IMR-90 (cell line): Measurements from ENCODE around the gene PRKRIP1. TPM values are rescaled to one million over a fixed set of nuclear protein-coding genes. Genes with fewer than 3 reads are reported as not detected.
"Not testable (repeated sequence)": the region's sequence is repeated elsewhere in the genome, so short reads cannot be mapped to it uniquely, and the experiment has no call there.

ENCODE experiments used
- ATAC-seq: fragments of 200-7000 bp; cut with Tn5 transposase; 2 replicates; pipeline ENCODE4 v1.9.1; 2020; ENCODE audit warnings: low read depth, mild to moderate bottlenecking, moderate library complexity
- BruUV-seq: library from RNA; stranded (reverse); fragments of 400-500 nt; replicated peaks from 2 replicates; lab custom pipeline; 2021; lab: Mats Ljungman, UMichigan
- CTCF ChIA-PET: fragments of 300-600 bp; formaldehyde crosslinking; extraction: SDS; loops from one replicate; lab custom pipeline; 2021; ENCODE audit warnings: antibody characterized with exemption; lab: Yijun Ruan, JAX
- POLR2A ChIA-PET: fragments of 300-600 bp; sonication (Branson Sonifier 250); formaldehyde crosslinking; loops from one replicate; lab custom pipeline; 2022; ENCODE audit warnings: antibody characterized with exemption; ENCODE audit not compliant: unreplicated experiment; lab: Charles Lee
- DNase-seq: peaks from one replicate; pipeline ENCODE4 v3.0.0; 2013
- H2AFZ ChIP-seq: replicated peaks from 2 replicates; pipeline ENCODE3; 2013; ENCODE audit warnings: low read length, mild to moderate bottlenecking; ENCODE audit not compliant: poor library complexity
- H2AK5ac ChIP-seq: 2 replicates; pipeline ENCODE4 v1.6.1; 2013; ENCODE audit warnings: low read depth, low read length, inconsistent platforms
- H2AK9ac ChIP-seq: replicated peaks from 2 replicates; pipeline ENCODE3; 2013; ENCODE audit warnings: mild to moderate bottlenecking, low read depth, low read length, moderate library complexity; ENCODE audit not compliant: poor library complexity
- H2BK120ac ChIP-seq: 2 replicates; pipeline ENCODE4 v1.6.1; 2013; ENCODE audit warnings: low read depth, low read length, inconsistent platforms
- H2BK15ac ChIP-seq: 3 replicates; pipeline ENCODE4 v1.6.1; 2013; ENCODE audit warnings: low read depth, low read length, inconsistent platforms
- H2BK20ac ChIP-seq: 2 replicates; pipeline ENCODE4 v1.6.1; 2013; ENCODE audit warnings: low read depth, mild to moderate bottlenecking, inconsistent platforms, low read length, moderate library complexity
- H2BK5ac ChIP-seq: 2 replicates; pipeline ENCODE4 v1.6.1; 2013; ENCODE audit warnings: mild to moderate bottlenecking, low read depth, low read length, inconsistent platforms; ENCODE audit not compliant: poor library complexity, severe bottlenecking
- H3K14ac ChIP-seq: replicated peaks from 2 replicates; pipeline ENCODE4 v1.6.1; 2013; ENCODE audit warnings: low read depth, low read length, inconsistent platforms
- H3K18ac ChIP-seq: 2 replicates; pipeline ENCODE4 v1.6.1; 2013; ENCODE audit warnings: low read depth, low read length, control low read depth
- H3K23ac ChIP-seq: 2 replicates; pipeline ENCODE4 v1.6.1; 2013; ENCODE audit warnings: low read depth, low read length, inconsistent platforms
- H3K27ac ChIP-seq: 2 replicates; pipeline ENCODE4 v1.5.1; 2013; ENCODE audit warnings: mild to moderate bottlenecking, control low read depth, low read length; ENCODE audit not compliant: insufficient read depth
- H3K27me3 ChIP-seq: 2 replicates; pipeline ENCODE4 v1.6.1; 2013; ENCODE audit warnings: low read length; ENCODE audit not compliant: control insufficient read depth, insufficient read depth
- H3K36me3 ChIP-seq: 2 replicates; pipeline ENCODE4 v1.6.1; 2013; ENCODE audit warnings: low read length, mixed read lengths; ENCODE audit not compliant: control insufficient read depth, insufficient read depth
- H3K4ac ChIP-seq: 2 replicates; pipeline ENCODE4 v1.6.1; 2013; ENCODE audit warnings: low read depth, low read length, inconsistent platforms
- H3K4me1 ChIP-seq: 2 replicates; pipeline ENCODE4 v1.6.1; 2013; ENCODE audit warnings: low read length, mixed read lengths; ENCODE audit not compliant: control insufficient read depth, insufficient read depth
- H3K4me2 ChIP-seq: 2 replicates; pipeline ENCODE4 v1.6.1; 2013; ENCODE audit warnings: low read depth, mild to moderate bottlenecking, control low read depth, low read length, moderate library complexity
- H3K4me3 ChIP-seq: 2 replicates; pipeline ENCODE4 v1.5.1; 2013; ENCODE audit warnings: low read depth, mild to moderate bottlenecking, control low read depth, low read length, moderate library complexity; ENCODE audit not compliant: insufficient read depth
- H3K56ac ChIP-seq: 2 replicates; pipeline ENCODE4 v1.6.1; 2013; ENCODE audit warnings: low read length, inconsistent platforms; ENCODE audit not compliant: insufficient read depth; ENCODE audit errors: extremely low read depth
- H3K79me1 ChIP-seq, 2 experiments: 2 replicates each; pipeline ENCODE4 v1.6.1; 2013; ENCODE audit warnings: low read length in 2 of 2, inconsistent platforms in 1 of 2, low read depth in 1 of 2
- H3K9ac ChIP-seq: 2 replicates; pipeline ENCODE4 v1.6.1; 2013; ENCODE audit warnings: low read depth, low read length, control low read depth
- H3K9me1 ChIP-seq: 2 replicates; pipeline ENCODE4 v1.6.1; 2013; ENCODE audit warnings: low read length, inconsistent platforms; ENCODE audit not compliant: insufficient read depth
- H3K9me3 ChIP-seq: 2 replicates; pipeline ENCODE4 v1.6.1; 2013; ENCODE audit warnings: low read length; ENCODE audit not compliant: control insufficient read depth, insufficient read depth
- H4K20me1 ChIP-seq: 2 replicates; pipeline ENCODE4 v1.6.1; 2013; ENCODE audit warnings: low read length, inconsistent platforms; ENCODE audit not compliant: insufficient read depth
- H4K5ac ChIP-seq: 2 replicates; pipeline ENCODE4 v1.6.1; 2013; ENCODE audit warnings: mild to moderate bottlenecking, low read depth, low read length, control low read depth
- H4K8ac ChIP-seq, 2 experiments: 2 replicates each; pipeline ENCODE4 v1.6.1; 2013; ENCODE audit warnings: low read depth in 2 of 2, low read length in 2 of 2, control low read depth in 1 of 2, inconsistent platforms in 1 of 2
- H4K91ac ChIP-seq: 2 replicates; pipeline ENCODE4 v1.6.1; 2013; ENCODE audit warnings: low read depth, low read length, inconsistent platforms; ENCODE audit not compliant: insufficient read depth
- WGBS, 2 experiments: methylation state at CpG; one replicate each; pipeline versions ENCODE4 v1.1.5 to v1.1.7; 2013; ENCODE audit warnings: missing lambda C conversion rate in 2 of 2; ENCODE audit not compliant: insufficient read length in 1 of 2; ENCODE audit errors: extremely low coverage in 2 of 2; 5-methylcytosine and 5-hydroxymethylcytosine counted together
- dilution Hi-C: fragments of 300-500 bp; cut with HindIII; formaldehyde crosslinking; loops from one replicate; pipeline ENCODE4 v1.14.3; 2018; ENCODE audit warnings: low sequenced_read_pairs; ENCODE audit not compliant: unreplicated experiment
- in situ Hi-C: fragments of 300-500 bp; cut with MboI; formaldehyde crosslinking; loops from 3 replicates; pipeline ENCODE4 v1.14.3; 2019; ENCODE audit warnings: low sequenced_read_pairs, inconsistent platforms, mixed read lengths
- intact Hi-C: fragments of 100-400 bp; cut with micrococcal nuclease; formaldehyde crosslinking; loops from 2 replicates; pipeline ENCODE4 v1.10.0; 2022
- polyA plus RNA-seq, 3 experiments: library from polyadenylated mRNA; depleted of rRNA; stranded (reverse); fragments of >200 nt; gene quantifications; 2 replicates each; pipeline ENCODE4 v1.2.3, GENCODE V29; 2012; ENCODE audit warnings: low replicate concordance in 1 of 3
- total RNA-seq: library from RNA; depleted of rRNA; stranded (reverse); fragments of >200 nt; gene quantifications from 2 replicates; pipeline ENCODE4 v1.2.3, GENCODE V29; 2012

PRKRIP1 gene
- total and polyA plus RNA-seq, 2 of the 4 experiments (the other 2 are of a cell fraction): 6.5 to 21.6 TPM

DNA sequence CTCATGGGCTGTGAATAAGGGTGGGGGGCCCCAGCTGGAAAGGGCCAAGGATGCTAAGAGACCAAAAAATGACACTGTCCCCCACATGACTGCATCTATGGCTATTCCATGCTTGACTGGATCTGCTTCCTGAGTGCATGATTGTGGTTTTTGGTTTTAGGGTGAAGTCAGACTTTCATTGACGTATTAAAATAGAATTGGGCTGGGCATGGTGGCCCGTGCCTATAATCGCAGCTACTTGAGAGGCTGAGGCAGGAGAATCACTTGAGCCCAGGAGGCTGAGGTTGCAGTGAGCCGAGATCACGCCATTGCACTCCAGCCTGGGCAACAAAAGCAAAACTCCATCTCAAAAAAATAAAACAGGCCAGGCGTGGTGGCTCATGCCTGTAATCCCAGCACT, 12.4 kb downstream of the PRKRIP1 start:
- H4K5ac ChIP-seq, H3K9me1 ChIP-seq, H3K56ac ChIP-seq, H3K14ac ChIP-seq, POLR2A ChIA-PET, H4K91ac ChIP-seq, intact Hi-C loops, H2AK9ac ChIP-seq, H3K9ac ChIP-seq, H2BK15ac ChIP-seq, H3K27ac ChIP-seq, DNase-seq, ATAC-seq, H3K23ac ChIP-seq, H2BK120ac ChIP-seq, dilution Hi-C loops, H3K4me3 ChIP-seq, H2BK20ac ChIP-seq, H4K8ac ChIP-seq, H3K9me3 ChIP-seq, H2AK5ac ChIP-seq, CTCF ChIA-PET, H3K18ac ChIP-seq, BruUV-seq, in situ Hi-C loops, H3K4me1 ChIP-seq, H3K4ac ChIP-seq, H2AFZ ChIP-seq, H2BK5ac ChIP-seq, H3K4me2 ChIP-seq, H3K27me3 ChIP-seq: not testable (repeated sequence)
- Histone ChIP-seq H4K20me1 (peaks cover 13% of the 10 kb centered on the region), H3K79me1 (peaks cover 33 to 52% of the 10 kb centered on the region in 2 experiments), H3K36me3 (peaks cover 64% of the 10 kb centered on the region)
- 100% methylated on average over 2 of the region's 6 CpGs; no CpG with 5 or more reads in 1 of the 2 experiments for WGBS, 2 experiments
